WTC11 (cell line): ENCODE data around the gene MBNL1. TPM values are rescaled to one million over a fixed set of nuclear protein-coding genes. Genes with fewer than 3 reads are reported as not detected.

ENCODE experiments used
- ATAC-seq: fragments of 200-7000 bp; cut with Tn5 transposase; 2 replicates; pipeline ENCODE4 v1.10.0; 2021; ENCODE audit warnings: mild to moderate bottlenecking, moderate library complexity
- CTCF ChIA-PET: fragments of 300-600 bp; sonication (Branson Sonifier 250); formaldehyde crosslinking; loops from one replicate; lab custom pipeline; 2021; ENCODE audit warnings: antibody characterized with exemption; lab: Charles Lee
- POLR2A ChIA-PET: fragments of 350-600 bp; sonication (Branson Sonifier 250); formaldehyde crosslinking; loops from one replicate; lab custom pipeline; 2021; ENCODE audit warnings: antibody characterized with exemption; lab: Charles Lee
- DNase-seq: peaks from one replicate; pipeline ENCODE4 v3.0.0; 2021; ENCODE audit warnings: low spot score
- H3K27ac Mint-ChIP-seq: 2 replicates; pipeline ENCODE4 v1.8.0; 2021; ENCODE audit warnings: mixed read lengths
- H3K27me3 Mint-ChIP-seq: 2 replicates; pipeline ENCODE4 v1.8.0; 2021; ENCODE audit warnings: low read depth, mild to moderate bottlenecking, moderate library complexity, mixed read lengths
- H3K36me3 Mint-ChIP-seq: 2 replicates; pipeline ENCODE4 v1.8.0; 2021; ENCODE audit warnings: mixed read lengths
- H3K4me1 Mint-ChIP-seq: 2 replicates; pipeline ENCODE4 v1.8.0; 2022; ENCODE audit warnings: mixed read lengths
- H3K4me3 Mint-ChIP-seq: 2 replicates; pipeline ENCODE4 v1.8.0; 2021; ENCODE audit warnings: mild to moderate bottlenecking, moderate library complexity, mixed read lengths
- H3K9me3 Mint-ChIP-seq: 2 replicates; pipeline ENCODE4 v1.8.0; 2021; ENCODE audit warnings: mixed read lengths
- ATF6 ChIP-seq: sonication (generic); formaldehyde crosslinking; IDR thresholded peaks from 2 replicates; pipeline ENCODE4 v1.8.1; 2023; ENCODE audit warnings: mild to moderate bottlenecking, missing genetic modification reagents
- CTCF ChIP-seq: fragments of 200-600 bp; IDR thresholded peaks from 2 replicates; pipeline ENCODE4 v1.8.0; 2022; ENCODE audit warnings: antibody characterized with exemption
- ELF4 ChIP-seq: sonication (generic); formaldehyde crosslinking; IDR thresholded peaks from 2 replicates; pipeline ENCODE4 v1.8.1; 2022; ENCODE audit warnings: low read depth, mild to moderate bottlenecking, moderate library complexity, missing genetic modification reagents
- GABPB1 ChIP-seq: sonication (generic); formaldehyde crosslinking; IDR thresholded peaks from 2 replicates; pipeline ENCODE4 v1.8.1; 2023; ENCODE audit warnings: mild to moderate bottlenecking, missing genetic modification reagents
- IRF2 ChIP-seq: sonication (generic); formaldehyde crosslinking; IDR thresholded peaks from 2 replicates; pipeline ENCODE4 v1.8.0; 2022; ENCODE audit warnings: low read depth, missing genetic modification reagents, borderline replicate concordance
- KAT7 ChIP-seq: sonication (generic); formaldehyde crosslinking; IDR thresholded peaks from 2 replicates; pipeline ENCODE4 v1.8.1; 2023; ENCODE audit warnings: missing genetic modification reagents, mild to moderate bottlenecking, borderline replicate concordance
- MAX ChIP-seq: sonication (generic); formaldehyde crosslinking; IDR thresholded peaks from 2 replicates; pipeline ENCODE4 v1.8.0; 2022; ENCODE audit warnings: mild to moderate bottlenecking, missing genetic modification reagents
- NFE2L1 ChIP-seq: sonication (generic); formaldehyde crosslinking; IDR thresholded peaks from 2 replicates; pipeline ENCODE4 v1.8.1; 2023; ENCODE audit warnings: missing genetic modification reagents
- NR2C2 ChIP-seq: sonication (generic); formaldehyde crosslinking; IDR thresholded peaks from 2 replicates; pipeline ENCODE4 v1.8.0; 2022; ENCODE audit warnings: mild to moderate bottlenecking, missing genetic modification reagents
- PREB ChIP-seq: sonication (generic); formaldehyde crosslinking; IDR thresholded peaks from 2 replicates; pipeline ENCODE4 v1.8.1; 2022; ENCODE audit warnings: mild to moderate bottlenecking, missing genetic modification reagents, moderate library complexity, borderline replicate concordance
- RORB ChIP-seq: fragments of 250-450 bp; sonication (Bioruptor Pico); IDR thresholded peaks from 2 replicates; pipeline ENCODE4 v1.9.0; 2021; ENCODE audit warnings: mild to moderate bottlenecking
- SMAD3 ChIP-seq: sonication (generic); formaldehyde crosslinking; IDR thresholded peaks from 2 replicates; pipeline ENCODE4 v1.8.0; 2022; ENCODE audit warnings: missing genetic modification reagents, mild to moderate bottlenecking, borderline replicate concordance
- SMAD4 ChIP-seq: sonication (generic); formaldehyde crosslinking; IDR thresholded peaks from 2 replicates; pipeline ENCODE4 v1.8.0; 2022; ENCODE audit warnings: mild to moderate bottlenecking, missing genetic modification reagents
- SOX15 ChIP-seq: fragments of 250-450 bp; sonication (Bioruptor Pico); IDR thresholded peaks from 2 replicates; pipeline ENCODE4 v1.9.0; 2021; ENCODE audit warnings: mild to moderate bottlenecking
- TCF7 ChIP-seq: sonication (generic); formaldehyde crosslinking; IDR thresholded peaks from 2 replicates; pipeline ENCODE4 v1.8.0; 2022; ENCODE audit warnings: mild to moderate bottlenecking, low read depth, missing genetic modification reagents, moderate library complexity
- TEAD4 ChIP-seq: sonication (generic); formaldehyde crosslinking; IDR thresholded peaks from 2 replicates; pipeline ENCODE4 v1.8.0; 2022; ENCODE audit warnings: mild to moderate bottlenecking, missing genetic modification reagents
- TP53 ChIP-seq: sonication (generic); formaldehyde crosslinking; IDR thresholded peaks from 2 replicates; pipeline ENCODE4 v1.8.1; 2023; ENCODE audit warnings: mild to moderate bottlenecking, missing genetic modification reagents
- ZMAT4 ChIP-seq: fragments of 250-450 bp; sonication (Bioruptor Pico); IDR thresholded peaks from 2 replicates; pipeline ENCODE4 v1.9.0; 2021; ENCODE audit warnings: mild to moderate bottlenecking
- ZNF138 ChIP-seq: sonication (generic); formaldehyde crosslinking; conservative IDR thresholded peaks from 2 replicates; pipeline ENCODE4 v1.8.1; 2022; ENCODE audit warnings: mild to moderate bottlenecking, moderate library complexity, missing genetic modification reagents
- ZNF532 ChIP-seq: fragments of 250-450 bp; sonication (Bioruptor Pico); IDR thresholded peaks from 2 replicates; pipeline ENCODE4 v1.9.0; 2021; ENCODE audit warnings: mild to moderate bottlenecking, borderline replicate concordance
- total RNA-seq: library from RNA; stranded (reverse); gene quantifications from 3 replicates; pipeline ENCODE4 v1.2.3, GENCODE V29; 2021

Gene MBNL1
- total RNA-seq, 1 experiment from 2014 or later = 20.4 TPM

GRCh38 chr3:152257563-152258035 lies 11.1 kb upstream of the MBNL1 start (continued):
- TF ChIP-seq ZMAT4 (CRISPR knock-in tag) (no peak), TP53 (CRISPR knock-in tag) (no peak), NFE2L1 (no peak), SOX15 (CRISPR knock-in tag) (no peak), MAX (CRISPR knock-in tag) (no peak), SMAD4 (CRISPR knock-in tag) (no peak), ZNF532 (no peak), ATF6 (CRISPR knock-in tag) (no peak)

- Mint-ChIP-seq H3K27me3 (no peaks in the 10 kb centered on the region), H3K36me3 (no peaks in the 10 kb centered on the region), H3K4me1 (no peaks in the 10 kb centered on the region), H3K9me3 (no peaks in the 10 kb centered on the region), H3K4me3 (no peak overlapping the region), H3K27ac (no peak overlapping the region)
- no peak for TF ChIP-seq TEAD4 (CRISPR knock-in tag)
- TF ChIP-seq NR2C2 = no peak
- no peak for TF ChIP-seq IRF2
- peak; percentile 81 for TF ChIP-seq GABPB1 (CRISPR knock-in tag)
- no peak for TF ChIP-seq TCF7 (CRISPR knock-in tag)
- DNase-seq (no peak), ATAC-seq (no peak)
- POLR2A ChIA-PET = no interaction called here
- CTCF ChIA-PET = no interaction called here
Measured at GRCh38 chr3:152258448-152259393, 10.0 kb upstream of the MBNL1 start.

GRCh38 chr3:152259468-152259867 lies 9.3 kb upstream of the MBNL1 start:
- POLR2A ChIA-PET = no interaction called here
- TF ChIP-seq CTCF (no peak), RORB (no peak), SMAD3 (CRISPR knock-in tag) (no peak), ZNF138 (CRISPR knock-in tag) (no peak), PREB (CRISPR knock-in tag) (no peak), KAT7 (CRISPR knock-in tag) (no peak), MAX (CRISPR knock-in tag) (no peak), NR2C2 (no peak), ELF4 (CRISPR knock-in tag) (no peak), ATF6 (CRISPR knock-in tag) (no peak)

More at GRCh38 chr3:152259468-152259867, 9.3 kb upstream of the MBNL1 start:
- Mint-ChIP-seq H3K36me3 (no peaks in the 10 kb centered on the region), H3K9me3 (no peaks in the 10 kb centered on the region), H3K4me1 (no peaks in the 10 kb centered on the region), H3K27ac (no peak overlapping the region), H3K4me3 (no peak overlapping the region), H3K27me3 (no peaks in the 10 kb centered on the region)
- ATAC-seq = no peak
- DNase-seq = no peak
- CTCF ChIA-PET = no interaction called here
